ES-I3 (cell line): ENCODE results near the gene MARK3.
"Not testable (repeated sequence)": the region's sequence is repeated elsewhere in the genome, so short reads cannot be mapped to it uniquely, and the experiment has no call there.

Experiments
- H3K36me3 ChIP-seq: 2 replicates; pipeline ENCODE4 v1.6.1; 2013; ENCODE audit warnings: mild to moderate bottlenecking, low read length, control low read depth, moderate library complexity; ENCODE audit not compliant: insufficient read depth
- H3K4me1 ChIP-seq: 2 replicates; pipeline ENCODE4 v1.6.1; 2013; ENCODE audit warnings: mild to moderate bottlenecking, control low read depth, low read length; ENCODE audit not compliant: insufficient read depth
- H3K9ac ChIP-seq: 2 replicates; pipeline ENCODE4 v1.6.1; 2013; ENCODE audit warnings: low read depth, mild to moderate bottlenecking, low read length, moderate library complexity
- H3K9me3 ChIP-seq: 2 replicates; pipeline ENCODE4 v1.6.1; 2013; ENCODE audit warnings: mild to moderate bottlenecking, low read length, moderate library complexity; ENCODE audit not compliant: control insufficient read depth, insufficient read depth

Gene MARK3

DNA sequence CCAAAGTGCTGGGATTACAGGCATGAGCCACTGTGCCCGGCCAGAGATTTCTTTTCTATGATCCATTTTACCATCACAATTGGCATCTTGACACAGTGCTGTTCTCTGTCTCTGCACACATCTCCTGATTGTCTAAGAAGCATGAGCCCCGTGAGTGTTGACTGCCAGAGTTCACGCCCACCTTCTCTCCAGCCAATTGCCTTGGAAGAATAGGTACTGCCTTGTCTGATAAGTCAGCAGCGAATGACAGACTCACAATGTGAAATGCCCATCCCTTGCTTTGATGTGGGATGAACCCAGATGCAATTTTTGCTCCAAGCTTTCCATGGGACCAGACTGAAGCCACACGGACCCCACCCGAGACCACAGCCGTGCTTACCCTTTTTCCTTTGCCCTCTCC lies 31.9 kb upstream of the MARK3 start:
- H3K36me3 ChIP-seq = no peaks in the 10 kb centered on the region
- H3K9me3 ChIP-seq = no peaks in the 10 kb centered on the region
- peaks cover 18% of the 10 kb centered on the region; the same call in 1 of the 2 replicates for H3K4me1 ChIP-seq
- H3K9ac ChIP-seq = no peak overlapping the region

DNA sequence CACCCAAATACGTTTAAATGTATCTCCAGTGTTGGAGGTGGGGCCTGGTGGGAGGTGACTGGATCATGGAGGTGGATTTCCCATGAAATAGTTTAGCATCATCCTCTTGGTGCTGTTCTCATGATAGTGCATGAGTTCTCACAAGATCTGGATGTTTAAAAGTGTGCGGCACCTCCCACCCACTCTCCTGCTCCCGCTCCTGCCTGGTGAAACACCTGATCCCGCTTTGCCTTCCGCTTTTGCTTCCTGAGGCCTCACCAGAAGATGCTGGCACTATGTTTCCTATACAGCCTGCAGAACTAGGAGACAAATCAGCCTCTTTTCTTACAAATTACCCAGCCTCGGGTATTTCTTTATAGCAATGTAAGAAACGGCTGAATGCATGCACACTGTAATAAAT lies 31.1 kb upstream of the MARK3 start:
- Histone ChIP-seq H3K36me3 (no peaks in the 10 kb centered on the region), H3K9me3 (no peaks in the 10 kb centered on the region), H3K4me1 (peaks cover 18% of the 10 kb centered on the region; the same call in 1 of the 2 replicates), H3K9ac (no peak overlapping the region)

DNA sequence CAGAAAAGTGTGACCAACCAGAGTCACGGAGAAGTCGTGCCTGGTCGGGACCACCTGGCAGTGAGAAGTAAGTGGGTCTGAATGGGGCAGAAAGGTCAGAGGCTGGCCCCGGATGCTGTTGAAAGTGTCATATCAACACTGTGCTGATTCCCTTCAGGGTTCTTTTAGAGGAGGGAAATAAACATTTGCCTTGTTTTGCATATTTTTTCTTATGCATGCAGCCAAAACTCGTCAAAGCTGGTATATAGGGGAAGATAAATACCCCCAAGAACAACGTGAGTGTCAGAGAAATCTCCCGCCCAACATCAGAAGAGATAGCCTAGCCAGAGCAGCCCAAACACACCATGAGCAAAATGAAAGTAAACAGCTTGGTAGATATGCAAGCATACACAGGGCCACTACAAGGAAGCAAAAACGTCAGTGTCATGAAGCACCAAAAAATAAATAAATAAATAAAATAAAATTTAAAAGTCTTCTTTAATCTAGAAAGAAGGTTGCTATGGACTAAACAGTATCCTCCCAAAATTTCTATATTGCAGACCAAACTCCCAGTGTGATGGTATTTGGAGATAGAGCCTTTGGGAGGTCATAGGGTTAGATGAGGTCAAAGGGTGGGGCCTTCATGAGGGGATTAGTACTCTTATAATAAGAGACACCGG lies 29.1 kb upstream of the MARK3 start:
- no peak overlapping the region for H3K9ac ChIP-seq
- H3K9me3 ChIP-seq = no peaks in the 10 kb centered on the region
- H3K36me3 ChIP-seq = no peaks in the 10 kb centered on the region
- H3K4me1 ChIP-seq = peaks cover 18% of the 10 kb centered on the region; the same call in 1 of the 2 replicates

- not testable (repeated sequence) for H3K9me3 ChIP-seq, H3K36me3 ChIP-seq, H3K9ac ChIP-seq
- peaks cover 18% of the 10 kb centered on the region; the same call in 1 of the 2 replicates for H3K4me1 ChIP-seq
These were observed 27.7 kb upstream of the MARK3 start for GRCh38 chr14:103357552-103357951.

GRCh38 chr14:103360548-103360947 lies 24.7 kb upstream of the MARK3 start:
- Histone ChIP-seq H3K4me1 (peaks cover 9% of the 10 kb centered on the region; the same call in 1 of the 2 replicates), H3K9ac (no peak overlapping the region), H3K9me3 (peaks cover 6% of the 10 kb centered on the region), H3K36me3 (no peaks in the 10 kb centered on the region)

DNA sequence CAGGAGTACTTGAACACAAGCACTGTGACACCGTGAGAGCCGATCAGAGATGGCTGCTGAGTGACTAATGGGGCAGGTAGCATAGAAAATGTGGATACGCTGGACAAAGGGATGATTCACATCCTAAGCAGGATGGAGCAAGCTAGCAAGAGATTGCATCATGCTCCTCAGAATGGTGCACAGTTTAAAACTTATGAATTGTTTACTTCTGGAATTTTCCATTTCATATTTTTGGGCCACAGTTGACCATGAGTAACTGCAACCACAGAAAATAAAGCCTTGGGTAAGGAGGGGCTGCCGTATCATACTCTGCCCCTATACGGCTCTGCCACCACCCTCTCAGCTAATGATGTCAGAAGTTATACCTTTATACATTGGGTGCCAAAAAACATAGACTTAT lies 23.3 kb upstream of the MARK3 start:
- Histone ChIP-seq H3K9me3 (peaks cover 6% of the 10 kb centered on the region), H3K36me3 (no peaks in the 10 kb centered on the region), H3K4me1 (no peaks in the 10 kb centered on the region; the same call in 1 of the 2 replicates), H3K9ac (no peak overlapping the region)

DNA sequence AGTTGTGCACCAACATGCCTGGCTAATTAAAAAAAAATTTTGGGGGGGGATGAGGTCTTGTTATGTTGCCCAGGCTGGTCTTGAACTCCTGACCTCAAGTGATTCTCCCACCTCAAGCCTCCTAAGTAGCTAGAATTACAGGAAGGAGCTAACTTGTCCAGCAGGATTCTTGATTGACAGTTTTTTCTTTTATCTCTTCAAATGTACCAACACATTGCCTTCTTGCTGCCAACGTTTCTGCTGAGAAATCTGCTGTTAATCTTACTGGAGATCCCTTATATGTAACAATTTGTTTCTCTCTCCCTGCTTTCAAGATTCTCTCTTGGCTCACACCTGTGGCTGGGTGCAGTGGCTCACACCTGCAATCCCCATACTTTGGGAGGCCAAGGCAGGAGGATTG lies 22.4 kb upstream of the MARK3 start:
- peaks cover 6% of the 10 kb centered on the region for H3K9me3 ChIP-seq
- no peaks in the 10 kb centered on the region for H3K36me3 ChIP-seq
- H3K9ac ChIP-seq = no peak overlapping the region
- H3K4me1 ChIP-seq = no peaks in the 10 kb centered on the region; the same call in 1 of the 2 replicates

DNA sequence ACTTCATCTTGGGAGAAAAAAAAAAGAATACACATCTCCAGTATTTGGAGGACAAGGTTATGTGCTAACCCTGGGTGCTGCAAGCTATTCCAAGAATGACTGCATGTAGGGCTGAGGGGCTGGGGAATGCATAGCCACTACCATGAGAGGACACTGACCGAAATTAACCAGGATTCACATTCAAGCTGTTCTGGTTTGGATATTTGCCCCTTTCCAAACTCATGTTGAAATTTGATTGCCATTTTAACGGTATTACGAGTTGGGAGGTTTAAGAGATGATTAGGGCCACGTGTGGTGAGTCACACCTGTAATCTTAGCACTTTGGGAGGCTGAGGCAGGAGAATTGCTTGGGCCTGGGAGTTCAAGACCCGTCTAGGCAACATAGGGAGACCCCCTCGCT lies 18.5 kb upstream of the MARK3 start:
- H3K9me3 ChIP-seq = peaks cover 6% of the 10 kb centered on the region
- H3K9ac ChIP-seq = no peak overlapping the region
- H3K4me1 ChIP-seq = no peaks in the 10 kb centered on the region
- H3K36me3 ChIP-seq = no peaks in the 10 kb centered on the region

DNA sequence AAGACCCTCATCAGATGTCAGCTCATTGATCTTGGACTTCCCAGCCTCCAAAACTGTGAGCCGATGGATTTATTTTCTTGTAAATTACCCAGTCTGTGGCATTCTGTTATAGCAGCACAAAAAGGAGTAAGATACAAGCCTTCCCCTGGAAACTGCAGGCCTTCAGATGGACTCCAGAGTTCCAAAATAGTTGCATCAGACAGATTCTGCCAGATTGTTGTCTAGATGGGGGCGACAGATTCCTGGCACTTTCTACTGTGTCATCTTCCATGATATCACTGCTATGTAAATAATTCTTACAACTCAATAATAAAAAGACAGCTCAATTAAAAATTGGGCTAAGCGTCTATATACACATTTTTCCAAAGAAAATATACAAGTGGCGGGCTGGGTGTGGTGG lies 17.2 kb upstream of the MARK3 start:
- H3K9me3 ChIP-seq = peaks cover 2% of the 10 kb centered on the region; the same call in 1 of the 2 replicates
- H3K36me3 ChIP-seq = no peaks in the 10 kb centered on the region
- H3K9ac ChIP-seq = no peak overlapping the region
- peaks cover 8% of the 10 kb centered on the region; the same call in 1 of the 2 replicates for H3K4me1 ChIP-seq

DNA sequence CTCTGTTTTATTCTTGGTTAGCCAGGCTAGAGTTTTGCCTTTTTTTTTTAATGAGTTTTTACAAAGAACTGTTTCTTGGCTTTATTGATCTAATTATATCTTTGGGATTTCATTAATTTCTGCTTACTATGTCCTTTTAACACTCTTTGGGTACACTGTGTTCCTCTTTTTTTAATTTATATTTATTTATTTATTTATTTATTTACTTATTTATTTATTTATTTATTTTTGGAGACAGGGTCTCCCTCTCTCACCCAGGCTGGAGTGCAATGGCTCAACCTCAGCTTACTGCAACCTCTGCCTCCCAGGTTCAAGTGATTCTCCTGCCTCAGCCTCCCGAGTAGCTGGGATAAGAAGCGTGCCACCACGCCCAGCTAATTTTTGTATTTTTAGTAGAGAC lies 15.1 kb upstream of the MARK3 start:
- no peaks in the 10 kb centered on the region for H3K36me3 ChIP-seq
- no peaks in the 10 kb centered on the region for H3K9me3 ChIP-seq
- peaks cover 8% of the 10 kb centered on the region; the same call in 1 of the 2 replicates for H3K4me1 ChIP-seq
- H3K9ac ChIP-seq = no peak overlapping the region

DNA sequence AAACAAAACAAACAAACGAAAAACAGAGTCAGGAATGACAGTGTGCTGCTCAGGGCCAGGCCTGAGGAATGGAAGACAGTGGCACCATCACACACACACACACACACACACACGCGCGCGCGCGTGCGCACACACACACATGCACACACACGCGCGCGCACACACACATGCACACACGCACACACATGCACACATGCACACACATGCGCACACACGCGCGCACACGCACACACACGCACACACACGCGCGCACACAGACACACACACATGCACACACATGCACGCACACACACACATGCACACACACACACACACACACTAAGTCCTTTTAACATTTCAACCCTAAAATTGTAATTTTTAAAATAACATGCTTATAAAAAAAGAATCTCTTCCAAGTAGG lies 13.2 kb upstream of the MARK3 start:
- H3K36me3 ChIP-seq = no peaks in the 10 kb centered on the region
- H3K4me1 ChIP-seq = peaks cover 8% of the 10 kb centered on the region; the same call in 1 of the 2 replicates
- no peaks in the 10 kb centered on the region for H3K9me3 ChIP-seq
- H3K9ac ChIP-seq = no peak overlapping the region

DNA sequence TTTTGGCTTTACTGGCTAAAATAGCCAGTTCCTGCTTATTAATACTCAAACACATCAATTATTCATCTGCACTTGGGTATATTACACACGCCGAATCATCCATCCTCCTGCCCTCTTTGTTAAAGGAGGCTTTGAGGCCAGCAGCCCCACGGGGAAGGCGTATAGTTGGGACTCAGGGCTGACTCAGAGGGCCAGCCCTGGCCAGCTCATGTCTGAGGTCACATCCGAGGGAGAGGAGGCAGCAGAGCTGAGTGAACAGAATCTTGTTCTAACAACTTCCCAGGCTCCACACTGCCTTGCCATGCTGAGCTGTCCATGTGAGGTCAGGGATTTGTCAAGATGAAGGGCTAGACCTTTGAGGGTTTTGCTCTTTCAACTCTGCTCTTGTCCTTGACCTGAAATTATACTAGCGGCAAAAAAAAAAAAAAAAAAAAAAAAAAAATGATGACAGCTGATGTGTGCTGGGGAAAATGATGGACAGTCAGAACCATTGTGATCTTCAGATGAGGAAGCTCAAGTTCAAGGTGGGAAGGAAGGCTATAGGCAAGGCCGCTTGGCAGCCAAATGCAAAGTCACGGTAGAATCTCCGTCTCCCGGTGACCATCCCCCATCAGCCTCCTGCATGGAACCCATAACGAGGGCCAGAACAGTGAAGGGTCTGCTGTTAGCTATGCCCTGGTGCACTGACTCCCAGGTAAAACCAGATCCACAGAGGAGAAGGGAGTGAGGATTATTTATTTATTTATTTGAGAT lies 12.5 kb upstream of the MARK3 start:
- Histone ChIP-seq H3K36me3 (no peaks in the 10 kb centered on the region), H3K9ac (no peak overlapping the region), H3K9me3 (no peaks in the 10 kb centered on the region), H3K4me1 (peaks cover 8% of the 10 kb centered on the region; the same call in 1 of the 2 replicates)

- no peaks in the 10 kb centered on the region for H3K36me3 ChIP-seq
- peaks cover 8% of the 10 kb centered on the region; the same call in 1 of the 2 replicates for H3K4me1 ChIP-seq
- no peak overlapping the region for H3K9ac ChIP-seq
- H3K9me3 ChIP-seq = no peaks in the 10 kb centered on the region
These were observed 11.1 kb upstream of the MARK3 start for GRCh38 chr14:103374121-103374520.

GRCh38 chr14:103377522-103378037 lies 7.6 kb upstream of the MARK3 start:
- Histone ChIP-seq H3K4me1 (peaks cover 5% of the 10 kb centered on the region; the same call in 1 of the 2 replicates), H3K9ac (no peak overlapping the region), H3K36me3 (no peaks in the 10 kb centered on the region), H3K9me3 (no peaks in the 10 kb centered on the region)
